H9 (cell line): Measurements from ENCODE around the gene DELE1. TPM values are rescaled to one million over a fixed set of nuclear protein-coding genes. Genes with fewer than 3 reads are reported as not detected.

Source experiments
- DNase-seq: peaks from one replicate; pipeline ENCODE4 v3.0.0-alpha.2; 2017
- H2AFZ ChIP-seq: one replicate; pipeline ENCODE4 v1.6.1; 2013; ENCODE audit warnings: mild to moderate bottlenecking, low read length, control low read depth, moderate library complexity
- H2AK5ac ChIP-seq: 2 replicates; pipeline ENCODE4 v1.6.1; 2013; ENCODE audit warnings: low read length, control low read depth, mixed read lengths; ENCODE audit not compliant: insufficient read length
- H2BK120ac ChIP-seq: one replicate; pipeline ENCODE4 v1.6.1; 2013; ENCODE audit warnings: low read depth, mild to moderate bottlenecking, low read length, control low read depth, inconsistent platforms; ENCODE audit not compliant: poor library complexity, severe bottlenecking
- H2BK12ac ChIP-seq: 2 replicates; pipeline ENCODE4 v1.6.1; 2013; ENCODE audit warnings: low read length, control low read depth, mixed read lengths, low read depth; ENCODE audit not compliant: insufficient read length
- H2BK15ac ChIP-seq: 2 replicates; pipeline ENCODE4 v1.6.1; 2013; ENCODE audit warnings: low read depth, low read length, control low read depth
- H2BK20ac ChIP-seq: one replicate; pipeline ENCODE4 v1.6.1; 2013; ENCODE audit warnings: low read depth, mild to moderate bottlenecking, low read length, control low read depth, inconsistent platforms; ENCODE audit not compliant: poor library complexity, severe bottlenecking
- H2BK5ac ChIP-seq: 2 replicates; pipeline ENCODE4 v1.6.1; 2013; ENCODE audit warnings: low read length, control low read depth, mixed read lengths; ENCODE audit not compliant: insufficient read length
- H3K14ac ChIP-seq: 2 replicates; pipeline ENCODE4 v1.6.1; 2013; ENCODE audit warnings: low read length, control low read depth; ENCODE audit not compliant: insufficient read depth
- H3K18ac ChIP-seq: 2 replicates; pipeline ENCODE4 v1.6.1; 2013; ENCODE audit warnings: low read depth, mild to moderate bottlenecking, mixed read lengths, low read length, control low read depth; ENCODE audit not compliant: insufficient read length
- H3K23ac ChIP-seq: 2 replicates; pipeline ENCODE4 v1.6.1; 2013; ENCODE audit warnings: low read length, control low read depth, mixed read lengths, low read depth; ENCODE audit not compliant: insufficient read length
- H3K23me2 ChIP-seq: 2 replicates; pipeline ENCODE4 v1.6.1; 2013; ENCODE audit warnings: low read depth, mild to moderate bottlenecking, mixed read lengths, low read length, control low read depth; ENCODE audit not compliant: insufficient read length, poor library complexity, severe bottlenecking
- H3K27ac ChIP-seq: 2 replicates; pipeline ENCODE4 v1.5.1; 2013; ENCODE audit warnings: low read length, control low read depth, mixed read lengths, low read depth; ENCODE audit not compliant: insufficient read length
- H3K27me3 ChIP-seq: 2 replicates; pipeline ENCODE4 v1.6.1; 2013; ENCODE audit warnings: low read length, control low read depth, inconsistent platforms; ENCODE audit not compliant: insufficient read depth
- H3K4ac ChIP-seq: 2 replicates; pipeline ENCODE4 v1.6.1; 2013; ENCODE audit warnings: low read depth, mild to moderate bottlenecking, control low read depth, inconsistent platforms, low read length, moderate library complexity
- H3K4me1 ChIP-seq: 2 replicates; pipeline ENCODE4 v1.6.1; 2013; ENCODE audit warnings: low read length, control low read depth, inconsistent platforms; ENCODE audit not compliant: insufficient read depth
- H3K4me2 ChIP-seq: 2 replicates; pipeline ENCODE4 v1.6.1; 2013; ENCODE audit warnings: low read length, control low read depth, mixed read lengths; ENCODE audit not compliant: insufficient read length, insufficient read depth
- H3K56ac ChIP-seq: 2 replicates; pipeline ENCODE4 v1.6.1; 2013; ENCODE audit warnings: low read depth, mild to moderate bottlenecking, mixed read lengths, low read length, control low read depth; ENCODE audit not compliant: insufficient read length
- H3K79me1 ChIP-seq: 2 replicates; pipeline ENCODE4 v1.6.1; 2013; ENCODE audit warnings: low read depth, mild to moderate bottlenecking, moderate library complexity, low read length, control low read depth, inconsistent platforms; ENCODE audit not compliant: insufficient read depth, poor library complexity, severe bottlenecking
- H3K79me2 ChIP-seq: 2 replicates; pipeline ENCODE4 v1.6.1; 2013; ENCODE audit warnings: low read length, control low read depth, inconsistent platforms; ENCODE audit not compliant: insufficient read depth
- H3K9ac ChIP-seq: 2 replicates; pipeline ENCODE4 v1.6.1; 2013; ENCODE audit warnings: low read length, control low read depth, mixed read lengths; ENCODE audit not compliant: insufficient read length; ENCODE audit errors: extremely low read depth
- H3K9me3 ChIP-seq: one replicate; pipeline ENCODE4 v1.6.1; 2013; ENCODE audit warnings: low read depth, low read length, inconsistent platforms; ENCODE audit not compliant: control insufficient read depth
- H3T11ph ChIP-seq: one replicate; pipeline ENCODE4 v1.6.1; 2013; ENCODE audit warnings: mild to moderate bottlenecking, low read length, control low read depth, inconsistent platforms
- H4K20me1 ChIP-seq: one replicate; pipeline ENCODE4 v1.6.1; 2013; ENCODE audit not compliant: control insufficient read depth, insufficient read length, insufficient read depth
- H4K5ac ChIP-seq: 2 replicates; pipeline ENCODE4 v1.6.1; 2013; ENCODE audit warnings: low read depth, mild to moderate bottlenecking, mixed read lengths, low read length, control low read depth; ENCODE audit not compliant: insufficient read length
- H4K8ac ChIP-seq: replicated peaks from 2 replicates; pipeline ENCODE4 v1.6.1; 2013; ENCODE audit warnings: low read length, control low read depth, mixed read lengths, low read depth; ENCODE audit not compliant: insufficient read length
- H4K91ac ChIP-seq: 2 replicates; pipeline ENCODE4 v1.6.1; 2013; ENCODE audit warnings: low read depth, mild to moderate bottlenecking, moderate library complexity, mixed read lengths, low read length, control low read depth; ENCODE audit not compliant: insufficient read length
- H3K27ac Mint-ChIP-seq, 3 experiments: 2 replicates in 2 of 3; 3 replicates in 1 of 3; pipeline ENCODE4 v1.8.0; 2020 to 2021; ENCODE audit warnings: mixed read lengths in 3 of 3, mild to moderate bottlenecking in 1 of 3, moderate library complexity in 1 of 3
- H3K27me3 Mint-ChIP-seq: 2 replicates; pipeline ENCODE4 v1.8.0; 2021; ENCODE audit warnings: low read depth, mild to moderate bottlenecking, moderate library complexity, mixed read lengths
- H3K36me3 Mint-ChIP-seq, 3 experiments: 2 replicates in 2 of 3; 3 replicates in 1 of 3; pipeline ENCODE4 v1.8.0; 2020 to 2021; ENCODE audit warnings: low read depth in 3 of 3, mixed read lengths in 3 of 3; ENCODE audit not compliant: insufficient read depth in 1 of 3
- H3K4me1 Mint-ChIP-seq, 2 experiments: 2 replicates each; pipeline ENCODE4 v1.8.0; 2020; ENCODE audit warnings: mixed read lengths in 2 of 2
- H3K4me3 Mint-ChIP-seq, 2 experiments: 2 replicates in 1 of 2; 3 replicates in 1 of 2; pipeline ENCODE4 v1.8.0; 2020 to 2021; ENCODE audit warnings: mild to moderate bottlenecking in 2 of 2, mixed read lengths in 2 of 2, moderate library complexity in 1 of 2
- H3K9me3 Mint-ChIP-seq, 2 experiments: 2 replicates in 1 of 2; 3 replicates in 1 of 2; pipeline ENCODE4 v1.8.0; 2020; ENCODE audit warnings: mild to moderate bottlenecking in 2 of 2, mixed read lengths in 2 of 2, moderate library complexity in 1 of 2
- CTCF ChIP-seq: fragments of 200-600 bp; sonication (generic); conservative IDR thresholded peaks from 3 replicates; pipeline ENCODE4 v1.8.0; 2021; ENCODE audit warnings: antibody characterized with exemption, mild to moderate bottlenecking
- WGBS: extraction: QIAGEN DNeasy Blood & Tissue Kit; methylation state at CpG from one replicate; pipeline ENCODE4 v1.1.7; 2013; ENCODE audit warnings: missing lambda C conversion rate, low lambda C conversion rate, mixed read lengths; ENCODE audit not compliant: insufficient read length; ENCODE audit errors: extremely low coverage; 5-methylcytosine and 5-hydroxymethylcytosine counted together
- total RNA-seq: library from RNA; stranded (reverse); gene quantifications from 2 replicates; pipeline ENCODE4 v1.2.1, GENCODE V29; 2021

The DELE1 gene
- total RNA-seq, 1 experiment from 2014 or later = 75.3 TPM

GRCh38 chr5:141908796-141909195 lies 14.9 kb upstream of the DELE1 start:
- Histone ChIP-seq H2AK5ac (no peak overlapping the region), H2AFZ (no peak overlapping the region), H4K8ac (no peak overlapping the region), H3K79me2 (no peaks in the 10 kb centered on the region), H3K79me1 (no peaks in the 10 kb centered on the region), H2BK20ac (no peak overlapping the region), H3K4me2 (no peak overlapping the region), H3K4ac (no peak overlapping the region), H3K18ac (no peak overlapping the region), H3K14ac (no peak overlapping the region), H3T11ph (no peak overlapping the region), H3K27me3 (no peaks in the 10 kb centered on the region; the same call in 1 of the 2 replicates), H3K56ac (no peak overlapping the region), H2BK5ac (no peak overlapping the region), H3K23me2 (peaks cover 4% of the 10 kb centered on the region), H4K91ac (no peak overlapping the region), H3K9me3 (no peaks in the 10 kb centered on the region), H4K5ac (no peak overlapping the region), H2BK12ac (no peak overlapping the region), H2BK15ac (no peak overlapping the region), H3K9ac (no peak overlapping the region), H3K27ac (no peak overlapping the region), H3K23ac (no peak overlapping the region), H2BK120ac (no peak overlapping the region), H3K4me1 (peaks cover 2% of the 10 kb centered on the region; the same call in 1 of the 2 replicates), H4K20me1 (no peaks in the 10 kb centered on the region)
- peaks cover 6 to 8% of the 10 kb centered on the region in 2 experiments for H3K4me1 Mint-ChIP-seq
- no peak for DNase-seq
- TF ChIP-seq CTCF = no peak
- no peaks in the 10 kb centered on the region for H3K36me3 Mint-ChIP-seq
- peaks cover 23% of the 10 kb centered on the region for H3K27me3 Mint-ChIP-seq
- no CpG with 5 or more reads among the region's 2 CpGs for WGBS
- no peak overlapping the region for H3K27ac Mint-ChIP-seq
- no peak overlapping the region for H3K4me3 Mint-ChIP-seq
- H3K9me3 Mint-ChIP-seq = no peaks in the 10 kb centered on the region
